ENCODE data around the gene HNMT.
"Not testable (repeated sequence)": the region's sequence is repeated elsewhere in the genome, so short reads cannot be mapped to it uniquely, and the experiment has no call there.

Gene HNMT

DNA sequence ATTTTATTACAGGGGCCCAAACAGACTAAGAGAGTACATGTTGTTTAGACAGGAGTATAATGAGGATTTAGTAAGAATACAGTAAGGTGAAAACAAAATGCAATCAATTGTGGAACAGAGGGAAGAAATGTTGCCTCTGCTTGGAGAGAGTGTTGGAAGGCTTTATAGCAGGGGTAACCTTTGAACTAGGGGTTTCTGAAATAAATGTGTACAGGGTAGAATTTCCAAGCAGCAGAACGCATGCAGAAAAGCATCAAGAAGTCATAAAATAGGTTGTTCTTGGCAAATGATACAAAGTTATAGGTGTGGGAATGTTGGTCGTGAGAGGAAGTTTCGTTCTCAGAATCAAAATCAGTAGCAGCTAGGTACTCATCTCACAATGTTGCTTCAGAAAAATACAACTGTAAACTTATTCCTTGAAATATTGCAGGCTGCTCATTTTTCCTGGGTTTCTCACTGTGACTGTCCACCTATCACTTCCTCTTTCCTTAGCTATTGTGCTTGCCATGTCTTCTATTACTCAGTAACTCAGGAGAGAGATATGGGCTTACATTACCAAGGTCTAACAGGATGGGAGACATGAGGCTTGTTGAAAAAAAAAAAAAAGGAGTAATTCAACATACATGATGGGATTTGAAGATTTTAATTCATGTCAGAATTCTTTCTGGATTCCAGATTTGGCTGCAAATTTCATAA lies 17.1 kb upstream of the HNMT start:
- DNase-seq = no peak

GRCh38 chr2:137947728-137948336 lies 16.4 kb upstream of the HNMT start:
- peak; percentile 28 for DNase-seq

DNA sequence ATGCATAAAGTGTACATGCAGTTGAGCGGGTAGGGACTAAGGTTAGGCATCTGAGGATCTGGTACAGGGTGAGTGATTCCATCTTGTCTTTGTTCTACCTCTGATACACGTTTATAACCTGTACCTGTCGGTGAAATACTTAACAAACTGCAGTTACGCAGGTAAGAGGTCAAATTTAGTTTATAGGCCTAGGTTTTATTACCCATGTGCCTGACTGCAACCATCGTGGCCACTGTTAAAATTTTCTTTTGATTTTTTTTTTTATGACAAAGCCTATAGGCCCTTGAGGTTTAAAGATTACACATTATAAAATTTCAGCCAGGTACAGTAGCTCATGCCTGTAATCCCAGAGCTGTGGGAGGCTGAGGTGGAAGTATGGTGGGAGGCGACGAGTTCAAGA lies 15.4 kb upstream of the HNMT start:
- DNase-seq = no peak

- DNase-seq = no peak
Measured at GRCh38 chr2:137950238-137950637, 14.0 kb upstream of the HNMT start.

DNA sequence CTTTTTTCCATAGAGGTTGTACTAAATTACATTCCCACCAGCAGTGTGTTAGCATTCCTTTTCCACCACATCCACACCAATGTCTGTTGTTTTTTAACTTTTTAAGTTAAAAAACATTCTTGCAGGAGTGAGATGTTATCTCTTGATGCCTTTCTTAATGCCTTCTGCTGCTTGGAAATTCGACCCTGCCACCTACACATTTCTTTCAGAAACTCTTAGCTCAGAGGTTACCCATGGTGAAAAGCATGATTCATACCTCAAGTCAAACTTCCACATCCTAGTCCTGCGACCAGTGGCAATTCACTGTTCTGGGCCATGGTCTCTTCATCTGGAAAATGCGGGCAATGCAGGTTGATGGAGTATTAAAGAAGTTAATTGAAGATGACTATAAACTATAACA lies 12.7 kb upstream of the HNMT start:
- no peak for DNase-seq

DNA sequence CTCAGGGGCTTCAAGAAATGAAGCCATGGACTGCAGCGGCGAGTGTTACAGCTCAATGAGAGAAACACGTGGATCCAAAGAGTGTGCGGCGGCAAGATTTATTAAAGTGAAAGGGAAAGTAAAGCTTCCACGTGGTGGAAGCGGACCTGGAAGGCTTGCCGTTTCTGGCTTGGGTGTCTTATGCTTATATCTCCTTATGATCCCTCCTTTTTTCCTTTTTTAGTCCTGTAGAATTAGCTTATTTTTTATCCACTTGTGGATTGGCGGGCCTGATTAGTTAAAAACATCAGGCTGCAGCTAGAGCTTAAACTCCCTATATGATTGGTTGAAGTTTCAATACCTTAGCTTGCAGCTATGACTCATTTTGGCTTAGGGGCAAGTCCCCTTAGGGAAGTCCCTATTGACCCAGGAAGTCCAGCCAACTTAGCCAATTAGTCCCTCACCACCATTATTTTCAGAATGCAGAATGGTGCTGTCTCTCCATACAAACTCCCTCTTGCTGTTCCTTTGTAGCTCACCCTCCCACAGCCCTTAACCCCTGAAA lies 11.6 kb upstream of the HNMT start:
- no peak for DNase-seq

- no peak for DNase-seq
Measured at GRCh38 chr2:137955536-137955935, 8.7 kb upstream of the HNMT start.

DNA sequence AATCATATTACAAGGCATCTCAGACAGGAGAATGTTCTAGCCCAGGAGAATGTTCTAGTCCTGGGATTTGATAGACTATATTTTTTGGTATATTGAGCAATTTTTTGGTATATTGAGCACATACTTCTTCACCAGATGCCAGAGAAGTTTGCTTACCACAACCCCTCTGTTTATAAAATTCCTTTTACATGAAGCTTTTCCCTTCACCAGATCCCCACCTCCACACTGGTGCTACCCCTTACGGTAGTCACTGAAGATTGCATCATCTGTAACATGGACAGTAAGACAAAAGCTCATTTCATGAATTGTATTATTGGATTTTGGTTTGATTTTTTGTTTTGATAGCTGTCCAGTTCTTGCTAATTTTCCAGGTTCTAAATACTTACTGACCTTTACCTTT lies 7.2 kb upstream of the HNMT start:
- no peak for DNase-seq

- DNase-seq = no peak
Measured at GRCh38 chr2:137959166-137959565, 5.1 kb upstream of the HNMT start.

- DNase-seq = no peak
Measured at GRCh38 chr2:137960223-137960622, 4.0 kb upstream of the HNMT start.

- DNase-seq = no peak
Measured at GRCh38 chr2:137961602-137962001, 2.7 kb upstream of the HNMT start.

DNA sequence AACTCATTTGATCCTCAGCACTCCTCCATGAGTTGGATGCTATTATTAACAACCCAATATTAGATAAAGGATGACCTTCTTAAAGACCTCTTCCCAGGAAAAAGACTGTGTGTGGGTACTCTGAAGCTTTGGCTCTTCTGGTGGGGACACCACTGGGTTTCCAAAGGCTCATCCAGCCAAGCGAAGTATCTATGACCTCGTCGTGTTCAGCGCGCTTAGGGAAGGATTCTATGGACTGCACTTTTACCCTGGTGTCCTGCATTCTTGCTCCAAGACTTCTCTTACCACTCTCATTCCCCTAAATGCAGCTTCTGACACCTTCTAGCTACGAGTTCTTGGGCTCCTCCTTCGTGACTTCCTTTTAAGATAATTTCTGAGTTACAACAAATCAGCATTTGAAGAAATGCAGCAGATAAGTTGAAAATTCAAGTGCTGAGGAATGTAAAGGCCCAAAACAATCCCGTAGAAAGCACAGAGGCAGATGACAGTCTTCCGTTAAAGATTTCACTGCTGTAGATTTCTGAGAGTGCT lies 673 bp upstream of the HNMT start:
- DNase-seq = no peak

DNA sequence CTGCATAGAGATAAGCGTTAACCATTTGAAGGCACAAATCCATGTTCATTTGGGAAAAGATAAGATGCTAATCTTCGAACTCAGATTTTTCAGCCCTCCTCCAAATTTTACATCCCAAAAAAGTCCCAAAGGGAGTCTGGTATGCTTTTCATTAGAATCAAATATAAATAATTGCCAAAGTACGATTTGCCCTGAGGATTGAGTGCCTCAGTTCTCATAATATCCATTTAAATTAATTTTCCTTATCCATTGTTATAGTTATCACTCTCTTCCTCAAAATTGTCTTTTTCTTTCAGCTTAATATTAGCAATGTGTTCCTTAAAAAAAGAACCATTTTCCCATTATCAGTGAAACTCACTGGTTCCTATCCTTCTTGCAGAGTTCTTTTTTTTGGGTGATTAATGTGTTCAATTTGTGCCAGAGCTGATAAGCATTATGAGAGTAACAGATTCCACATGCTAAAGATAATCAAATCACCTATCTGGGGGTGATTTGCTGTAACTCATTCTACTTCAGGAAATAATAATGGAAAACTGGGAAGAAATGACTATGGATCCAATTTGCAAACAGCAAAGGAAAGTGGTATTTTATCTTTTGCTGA lies 686 bp downstream of the HNMT start:
- no peak for DNase-seq

DNA sequence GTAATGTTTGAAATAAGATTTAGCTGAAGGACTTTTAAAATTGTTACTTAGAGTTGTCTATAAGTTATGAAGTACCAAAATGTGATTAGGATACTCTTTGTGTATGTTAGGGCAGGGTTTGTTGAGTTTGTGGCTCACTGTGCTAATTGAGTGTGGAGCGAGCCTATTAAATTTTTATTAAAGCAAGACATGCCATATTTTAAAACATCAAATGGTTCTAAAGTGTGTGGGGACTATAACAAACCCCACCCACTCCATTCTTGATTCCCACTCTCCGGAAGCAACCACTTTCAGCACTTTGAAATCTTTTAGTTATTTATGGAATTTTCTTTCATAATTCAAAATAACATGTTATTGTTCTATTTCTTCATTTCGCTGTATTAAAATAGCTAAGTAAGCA lies 1.8 kb downstream of the HNMT start:
- no peak for DNase-seq

DNA sequence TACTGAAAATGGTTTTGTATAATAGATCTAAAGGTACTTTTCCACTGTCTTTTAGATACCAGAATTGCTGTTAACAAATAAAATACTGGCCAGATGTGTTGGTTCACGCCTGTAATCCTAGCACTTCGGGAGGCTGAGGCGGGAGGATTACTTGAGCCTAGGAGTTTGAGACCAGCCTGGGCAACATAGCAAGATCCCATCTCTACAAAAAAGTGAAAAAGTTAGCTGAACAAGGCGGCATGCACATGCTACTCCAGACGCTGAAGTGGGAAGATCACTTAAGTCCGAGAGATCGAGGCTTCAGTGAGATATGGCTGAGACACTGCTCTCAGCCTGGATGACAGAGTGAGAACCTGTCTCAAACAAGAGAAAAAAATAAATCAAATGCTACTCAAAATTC lies 2.8 kb downstream of the HNMT start:
- no peak for DNase-seq

- DNase-seq = no peak
Measured at GRCh38 chr2:137968477-137969417, 4.5 kb downstream of the HNMT start.

- DNase-seq = peak; percentile 92
Measured at GRCh38 chr2:137969418-137969765, 5.1 kb downstream of the HNMT start.

DNA sequence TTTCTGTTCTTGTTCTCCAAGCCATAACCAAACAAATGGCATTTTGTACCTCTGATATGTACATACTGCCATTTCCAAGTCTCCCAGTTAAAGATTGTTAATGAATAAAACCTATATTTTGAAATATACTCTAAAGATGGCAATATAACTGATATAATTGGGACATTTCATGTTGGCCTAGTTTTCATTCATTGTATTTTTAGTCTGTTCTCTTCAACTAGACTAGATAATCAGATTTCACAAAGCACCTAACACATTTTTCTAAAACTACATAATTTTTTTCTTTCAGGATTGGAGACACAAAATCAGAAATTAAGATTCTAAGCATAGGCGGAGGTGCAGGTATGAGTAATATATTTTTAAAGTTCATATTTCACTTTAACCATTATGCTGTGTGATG lies 5.6 kb downstream of the HNMT start:
- DNase-seq = no peak

DNA sequence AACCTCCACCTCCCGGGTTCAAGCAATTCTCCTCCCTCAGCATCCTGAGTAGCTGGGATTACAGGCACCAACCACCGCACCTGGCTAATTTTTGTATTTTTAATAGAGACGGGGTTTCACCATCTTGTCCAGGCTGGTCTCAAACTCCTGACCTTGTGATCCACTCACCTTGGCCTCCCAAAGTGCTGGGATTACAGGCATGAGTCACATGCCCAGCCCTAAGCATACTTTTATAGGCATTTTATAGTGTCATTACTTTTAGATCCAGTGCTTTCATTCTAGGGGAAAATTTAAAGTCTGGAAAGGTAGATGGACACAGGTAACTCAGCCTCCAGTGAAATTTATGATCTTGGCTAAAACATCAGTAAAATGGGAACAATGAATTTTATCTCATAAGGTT lies 7.0 kb downstream of the HNMT start:
- DNase-seq = not testable (repeated sequence)

DNA sequence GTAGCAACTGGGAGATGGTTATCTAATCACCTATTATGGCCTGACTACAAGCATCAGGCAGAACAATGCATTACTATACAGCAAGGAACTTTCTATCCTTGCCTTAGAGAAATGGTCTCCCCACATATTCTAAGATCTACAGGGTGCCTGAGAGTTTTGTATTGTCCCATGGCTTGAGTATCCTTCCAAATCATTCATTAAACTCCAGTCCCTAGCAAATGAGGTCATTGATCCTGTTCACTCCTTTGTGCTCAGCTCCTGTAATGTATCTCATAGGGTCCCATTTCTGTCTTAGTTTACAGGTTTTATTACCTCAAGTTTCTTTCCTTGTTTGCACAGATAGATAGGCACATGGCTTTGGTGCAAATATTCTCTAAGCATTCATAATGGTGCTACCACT lies 9.0 kb downstream of the HNMT start:
- no peak for DNase-seq

GRCh38 chr2:137975280-137976271 lies 11.3 kb downstream of the HNMT start:
- DNase-seq = no peak

DNA sequence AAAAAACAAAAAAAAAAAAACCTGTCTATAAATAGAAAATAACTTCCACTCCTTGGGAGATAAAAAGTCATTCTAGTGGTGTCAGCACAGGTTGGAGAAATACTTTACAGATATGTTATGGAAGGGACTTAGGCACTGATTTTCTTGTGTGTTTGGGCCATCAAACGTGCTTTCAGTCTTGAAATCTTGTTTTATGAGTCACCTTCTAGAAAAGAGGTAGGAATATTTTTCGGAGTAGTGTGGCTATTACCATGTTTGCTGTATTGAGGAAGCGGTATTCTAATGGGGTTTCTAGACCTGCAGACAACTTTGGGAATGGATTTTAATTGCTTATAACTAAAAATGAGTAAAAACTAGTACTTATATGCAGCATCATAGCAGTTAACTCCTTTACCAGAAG lies 12.0 kb downstream of the HNMT start:
- DNase-seq = no peak

All from NCI-H446 treated with DMSO at 0.1 percent for 48 hours (cell line).